Renal pelvis (tissue), 4 donors: Measurements from ENCODE around the gene SLC40A1. TPM values are rescaled to one million over a fixed set of nuclear protein-coding genes. Genes with fewer than 3 reads are reported as not detected.
"Not testable (repeated sequence)": the region's sequence is repeated elsewhere in the genome, so short reads cannot be mapped to it uniquely, and the experiment has no call there.

Source experiments
- DNase-seq: peaks from one replicate; pipeline ENCODE4 v3.0.0-alpha.2; 2013
- polyA plus RNA-seq, 3 donors: library from polyadenylated mRNA; unstranded; fragments of 120-200 nt; gene quantifications; one replicate each; pipeline ENCODE4 v1.2.1, GENCODE V29; 2013; ENCODE audit not compliant: insufficient read length in 3 of 3

Gene SLC40A1
- polyA plus RNA-seq, 3 donors: 112 to 125 (median 121) TPM

- DNase-seq: no peak
Observed at GRCh38 chr2:189608795-189609422, 28.3 kb upstream of the SLC40A1 start.

GRCh38 chr2:189608170-189608569 lies 27.6 kb upstream of the SLC40A1 start:
- no peak for DNase-seq

GRCh38 chr2:189602233-189602632 lies 21.6 kb upstream of the SLC40A1 start:
- DNase-seq: no peak

GRCh38 chr2:189601652-189602051 lies 21.1 kb upstream of the SLC40A1 start:
- not testable (repeated sequence) for DNase-seq

GRCh38 chr2:189601043-189601442 lies 20.5 kb upstream of the SLC40A1 start:
- no peak for DNase-seq

GRCh38 chr2:189599245-189599644 lies 18.7 kb upstream of the SLC40A1 start:
- no peak for DNase-seq

- DNase-seq: no peak
Observed at GRCh38 chr2:189595417-189595816, 14.8 kb upstream of the SLC40A1 start.

- DNase-seq: no peak
Observed at GRCh38 chr2:189594305-189594704, 13.7 kb upstream of the SLC40A1 start.

- DNase-seq: no peak
Observed at GRCh38 chr2:189593115-189593514, 12.5 kb upstream of the SLC40A1 start.

- DNase-seq: no peak
Observed at GRCh38 chr2:189592353-189592984, 11.9 kb upstream of the SLC40A1 start.

GRCh38 chr2:189587780-189588179 lies 7.2 kb upstream of the SLC40A1 start:
- DNase-seq: no peak

- DNase-seq: no peak
Observed at GRCh38 chr2:189585226-189585756, 4.7 kb upstream of the SLC40A1 start.

- DNase-seq: no peak
Observed at GRCh38 chr2:189584686-189585085, 4.1 kb upstream of the SLC40A1 start.

- no peak for DNase-seq
Observed at GRCh38 chr2:189583227-189584198, 2.9 kb upstream of the SLC40A1 start.

GRCh38 chr2:189582809-189583192 lies 2.2 kb upstream of the SLC40A1 start:
- DNase-seq: no peak

GRCh38 chr2:189582140-189582808 lies 1.7 kb upstream of the SLC40A1 start:
- DNase-seq: no peak

GRCh38 chr2:189581354-189582139 lies 961 bp upstream of the SLC40A1 start:
- no peak for DNase-seq

- DNase-seq: no peak
Observed at GRCh38 chr2:189580241-189580651, 340 bp downstream of the SLC40A1 start.

- DNase-seq: no peak
Observed at GRCh38 chr2:189579585-189580186, 900 bp downstream of the SLC40A1 start.

- DNase-seq: no peak
Observed at GRCh38 chr2:189578272-189578950, 2.2 kb downstream of the SLC40A1 start.
